Fibroblast of the aortic adventitia (primary cell): Measurements from ENCODE around the gene FRYL. TPM values are rescaled to one million over a fixed set of nuclear protein-coding genes. Genes with fewer than 3 reads are reported as not detected.
A peak's percentile ranks its signal among the peaks of the same experiment; 100 is the strongest.

Source experiments
- DNase-seq: peaks from one replicate; pipeline ENCODE4 v3.0.0-alpha.2; 2010; ENCODE audit warnings: low read depth
- H3K4me3 ChIP-seq: 2 replicates; pipeline ENCODE4 v1.5.1; 2011; ENCODE audit warnings: low read depth, mild to moderate bottlenecking, control low read depth, low read length, moderate library complexity
- CTCF ChIP-seq: IDR thresholded peaks from 2 replicates; pipeline ENCODE4 v1.5.1; 2011; ENCODE audit warnings: mild to moderate bottlenecking, low read length, control low read depth, inconsistent platforms; ENCODE audit not compliant: insufficient read depth
- total RNA-seq: library from RNA; depleted of rRNA; stranded (reverse); fragments of >200 nt; gene quantifications from 2 replicates; pipeline ENCODE4 v1.2.3, GENCODE V29; 2012; ENCODE audit warnings: low replicate concordance

The FRYL gene
- total RNA-seq, 1 donor = 60.3 TPM

GRCh38 chr4:48585401-48585800 is 194.7 kb downstream of the FRYL start:
- no peak for TF ChIP-seq CTCF
- DNase-seq = no peak

GRCh38 chr4:48578132-48578968 is 201.7 kb downstream of the FRYL start:
- TF ChIP-seq CTCF = peak; percentile 86
- peak; percentile 87 for DNase-seq
- no peak overlapping the region for H3K4me3 ChIP-seq

More at GRCh38 chr4:48585401-48585800, 194.7 kb downstream of the FRYL start:
- no peak overlapping the region for H3K4me3 ChIP-seq

- TF ChIP-seq CTCF = no peak
- DNase-seq = peak; percentile 8
- H3K4me3 ChIP-seq = no peak overlapping the region
These were observed 204.1 kb downstream of the FRYL start for GRCh38 chr4:48575964-48576363.

GRCh38 chr4:48571471-48571870 is 208.6 kb downstream of the FRYL start:
- DNase-seq = no peak
- H3K4me3 ChIP-seq = no peak overlapping the region
- no peak for TF ChIP-seq CTCF

GRCh38 chr4:48570646-48571220 is 209.3 kb downstream of the FRYL start:
- DNase-seq = peak; percentile 20
- no peak for TF ChIP-seq CTCF
- no peak overlapping the region for H3K4me3 ChIP-seq

GRCh38 chr4:48566034-48566384 is 214.1 kb downstream of the FRYL start:
- no peak overlapping the region for H3K4me3 ChIP-seq
- no peak for DNase-seq
- TF ChIP-seq CTCF = no peak
